Activated CD8-positive, alpha-beta memory T cell treated with anti-CD3 and anti-CD28 coated beads, Interleukin-2, amount 50 U/mL, for 1 hour (primary cell): ENCODE measurements around the gene WASF3.
"Not testable (repeated sequence)": the region's sequence is repeated elsewhere in the genome, so short reads cannot be mapped to it uniquely, and the experiment has no call there.

ENCODE experiments used
- DNase-seq: peaks from one replicate; pipeline ENCODE4 v3.0.0-alpha.2; 2020; ENCODE audit errors: extremely low read depth

The WASF3 gene

DNA sequence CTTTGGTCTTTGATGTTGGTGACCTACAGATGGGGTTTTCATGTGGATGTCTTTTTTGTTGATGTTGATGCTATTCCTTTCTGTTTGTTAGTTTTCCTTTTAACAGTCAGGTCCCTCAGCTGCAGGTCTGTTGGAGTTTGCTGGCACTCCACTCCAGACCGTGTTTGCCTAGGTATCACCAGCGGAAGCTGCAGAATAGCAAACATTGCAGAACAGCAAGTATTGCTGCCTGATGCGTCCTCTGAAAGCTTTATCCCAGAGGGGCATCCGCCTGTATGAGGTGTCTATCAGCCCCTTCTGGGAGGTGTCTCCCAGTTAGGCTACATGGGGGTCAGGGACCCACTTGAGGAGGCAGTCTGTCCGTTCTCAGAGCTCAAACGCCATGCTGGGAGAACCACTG lies 78.2 kb downstream of the WASF3 start:
- not testable (repeated sequence) for DNase-seq

DNA sequence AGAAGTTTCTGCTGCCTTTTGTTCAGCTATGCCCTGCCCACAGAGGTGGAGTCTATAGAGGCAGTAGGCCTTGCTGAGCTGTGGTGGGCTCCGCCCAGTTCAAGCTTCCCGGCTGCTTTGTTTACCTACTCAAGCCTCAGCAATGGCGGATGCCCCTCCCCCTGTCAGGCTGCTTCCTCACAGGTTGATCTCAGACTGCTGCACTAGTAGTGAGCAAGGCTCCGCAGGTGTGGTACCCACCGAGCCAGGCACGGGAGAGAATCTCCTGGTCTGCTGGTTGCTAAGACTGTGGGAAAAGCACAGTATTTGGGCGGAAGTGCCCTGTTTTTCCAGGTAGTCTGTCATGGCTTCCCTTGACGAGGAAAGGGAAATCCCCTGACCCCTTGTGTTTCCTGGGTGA lies 78.6 kb downstream of the WASF3 start:
- not testable (repeated sequence) for DNase-seq

DNA sequence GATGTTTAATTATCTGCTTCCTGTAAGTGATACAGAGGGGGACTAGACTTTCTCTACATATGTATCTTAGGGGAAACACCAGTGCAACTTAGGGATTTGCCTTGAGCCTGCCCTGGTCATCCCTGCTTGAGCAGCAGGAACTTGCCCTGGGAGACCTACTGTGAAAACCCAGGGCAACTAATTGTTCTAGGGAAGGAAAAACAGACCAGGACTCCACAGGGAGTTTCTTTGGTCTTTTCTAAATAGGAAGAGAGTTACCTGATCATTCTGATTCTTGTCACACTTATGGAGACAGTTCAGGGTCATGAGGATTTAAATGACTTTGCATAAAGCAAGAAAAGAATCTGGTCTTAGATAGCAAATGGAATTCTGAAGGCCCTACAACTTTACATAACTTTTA lies 89.1 kb downstream of the WASF3 start:
- no peak for DNase-seq

DNA sequence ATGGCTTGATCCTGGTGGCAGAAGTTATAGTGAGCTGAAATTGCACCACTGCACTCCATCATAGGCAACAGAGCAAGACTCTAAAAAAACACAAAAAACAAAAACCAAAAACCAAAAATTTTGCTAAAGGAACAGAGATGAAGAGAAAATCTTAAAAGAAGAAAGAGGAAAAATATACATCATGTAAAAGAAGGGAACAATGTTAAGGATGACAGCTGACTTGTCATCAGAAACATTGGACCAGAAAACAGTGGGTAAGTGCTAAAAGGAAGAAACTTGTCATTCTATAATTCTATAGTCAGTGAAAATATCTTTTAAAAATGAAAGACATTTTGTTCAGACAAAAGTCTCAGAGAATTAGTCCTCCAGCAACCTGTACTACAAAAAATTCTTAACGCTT lies 93.8 kb downstream of the WASF3 start:
- no peak for DNase-seq

DNA sequence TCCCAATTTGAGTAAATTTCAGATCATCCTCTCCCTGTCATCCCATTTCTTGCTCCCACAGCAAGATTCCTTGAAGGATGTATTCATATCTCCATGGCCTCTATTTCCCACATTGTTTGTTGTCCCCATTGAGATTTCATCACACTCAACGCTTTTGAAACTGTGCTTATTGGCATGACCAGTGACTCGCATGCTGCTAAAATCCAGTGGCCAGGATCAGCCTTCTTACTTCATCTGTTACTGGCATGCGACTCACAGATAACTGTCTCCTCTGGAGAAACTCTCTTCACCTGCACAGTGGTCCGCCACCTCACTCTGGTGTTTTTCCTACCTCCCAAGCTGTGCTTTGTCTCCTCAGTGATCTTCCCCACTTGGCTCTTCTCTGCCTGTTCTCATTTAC lies 95.8 kb downstream of the WASF3 start:
- DNase-seq, result no peak

DNA sequence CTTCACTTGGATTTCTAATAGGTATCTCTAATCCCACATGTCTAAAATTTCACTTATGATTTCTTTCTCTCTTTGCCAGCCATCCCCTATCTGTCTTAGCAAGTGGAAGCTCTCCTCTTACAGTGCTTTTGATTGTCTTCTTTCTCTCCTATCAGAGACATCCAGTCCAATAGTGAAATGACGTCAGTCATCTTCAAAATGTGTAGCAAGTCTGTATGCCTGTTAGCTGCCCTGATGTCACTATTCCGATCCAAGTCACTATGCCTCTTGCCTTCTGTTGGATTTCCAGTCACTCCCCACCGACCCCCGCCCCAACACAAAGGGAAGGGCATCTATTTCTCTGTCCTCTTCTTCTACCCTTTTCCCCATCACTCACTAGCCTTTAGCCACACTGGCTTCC lies 96.4 kb downstream of the WASF3 start:
- DNase-seq, result no peak

DNA sequence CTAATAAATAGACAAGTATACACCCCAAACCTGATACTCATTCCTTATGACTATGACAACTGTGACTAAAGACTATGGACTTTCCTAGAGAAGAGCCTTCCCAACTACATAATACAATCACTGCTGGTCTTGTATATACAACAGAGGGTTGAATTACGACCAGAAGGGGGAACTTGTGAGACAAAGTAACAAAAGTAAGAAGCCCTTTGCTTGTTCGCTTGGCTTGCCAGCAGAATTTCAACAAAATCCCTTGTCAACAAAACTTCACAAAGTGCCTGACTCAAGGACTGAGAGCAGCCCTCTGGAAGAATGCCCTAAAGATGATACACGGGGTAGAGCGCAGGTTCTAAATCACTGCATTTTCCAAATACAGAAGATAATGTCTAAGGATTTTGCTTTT lies 99.4 kb downstream of the WASF3 start:
- DNase-seq, result no peak

DNA sequence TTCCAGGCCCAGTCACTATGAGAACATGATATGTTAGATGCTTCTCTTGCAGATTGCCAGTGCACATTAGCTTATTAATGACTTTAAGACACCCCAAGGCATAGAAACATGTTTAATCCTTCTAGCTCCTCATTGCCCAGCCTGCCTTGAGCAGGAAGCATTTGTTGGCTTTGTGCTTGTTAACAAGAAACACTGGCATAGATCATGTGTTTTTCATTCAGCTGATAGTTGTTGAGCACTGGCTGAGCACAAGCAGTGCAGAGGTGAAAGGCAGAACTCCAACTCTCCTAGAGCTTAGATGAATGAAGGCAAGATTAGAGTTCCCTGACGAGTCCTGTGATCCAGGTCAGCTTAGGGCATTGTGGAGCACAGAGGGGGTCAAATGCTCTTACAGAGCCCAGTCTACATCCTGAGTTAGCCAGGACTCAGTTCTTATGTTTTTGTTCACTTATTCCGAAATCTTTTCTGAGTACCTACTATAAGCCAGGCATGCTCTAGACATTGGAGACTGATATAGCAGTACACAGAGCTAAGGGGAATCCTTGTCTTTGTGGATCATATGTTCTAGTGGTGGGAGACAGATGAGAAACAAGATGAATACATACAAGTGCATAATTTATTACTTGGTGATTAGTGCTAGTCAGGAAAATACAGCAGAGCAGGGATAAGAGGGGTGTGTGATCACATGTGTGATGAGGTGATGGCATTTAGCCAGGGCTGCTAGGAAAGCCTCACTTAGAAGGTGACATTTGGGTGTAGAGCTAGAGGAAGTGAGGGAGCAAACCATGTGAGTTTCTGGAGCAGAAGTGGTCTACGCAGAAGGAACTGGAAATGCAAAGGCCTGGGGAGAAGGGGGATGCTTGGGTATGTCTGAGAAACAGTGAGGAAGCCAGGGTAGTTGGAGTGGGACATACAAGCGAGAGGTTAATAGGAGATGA lies 101.2 kb downstream of the WASF3 start:
- no peak for DNase-seq

DNA sequence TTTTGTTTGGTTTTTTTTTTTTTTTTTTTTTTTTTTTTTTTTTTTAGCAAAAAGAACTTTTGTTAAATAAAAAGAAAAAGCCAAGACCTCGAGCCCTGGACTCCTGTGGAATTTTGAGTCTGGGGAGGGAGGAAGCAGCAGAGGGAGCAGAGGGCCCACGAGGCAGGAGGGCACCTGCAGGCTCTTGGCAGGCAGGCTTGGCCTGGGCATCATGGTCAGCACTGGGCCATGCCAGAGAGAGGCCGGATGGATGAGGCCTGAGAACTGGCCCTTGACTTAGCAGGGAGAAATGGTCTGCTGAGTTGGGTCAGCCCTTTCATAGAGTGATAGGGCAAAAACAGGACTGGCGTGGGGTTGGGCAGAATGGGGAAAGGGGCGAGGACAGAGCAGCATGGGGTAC lies 102.7 kb downstream of the WASF3 start:
- DNase-seq, result no peak

DNA sequence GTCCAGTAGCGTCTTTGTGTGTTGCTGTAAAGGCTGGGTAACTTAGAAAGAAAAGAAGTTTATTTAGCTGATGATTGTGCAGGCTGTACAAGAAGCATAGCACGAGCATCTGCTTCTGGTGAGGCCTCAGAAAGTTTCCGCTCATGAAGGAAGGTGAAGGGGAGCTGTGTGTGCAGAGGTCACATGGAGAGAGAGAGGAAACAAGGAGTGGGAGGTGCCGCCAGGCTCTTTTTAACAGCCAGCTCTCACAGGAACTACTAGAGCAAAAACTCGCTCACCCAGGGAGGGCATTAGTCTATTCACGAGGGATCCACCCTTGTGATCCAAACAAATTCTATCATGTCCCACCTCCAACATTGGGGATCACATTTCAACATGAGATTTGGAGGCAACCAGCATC lies 103.3 kb downstream of the WASF3 start:
- DNase-seq, result no peak

DNA sequence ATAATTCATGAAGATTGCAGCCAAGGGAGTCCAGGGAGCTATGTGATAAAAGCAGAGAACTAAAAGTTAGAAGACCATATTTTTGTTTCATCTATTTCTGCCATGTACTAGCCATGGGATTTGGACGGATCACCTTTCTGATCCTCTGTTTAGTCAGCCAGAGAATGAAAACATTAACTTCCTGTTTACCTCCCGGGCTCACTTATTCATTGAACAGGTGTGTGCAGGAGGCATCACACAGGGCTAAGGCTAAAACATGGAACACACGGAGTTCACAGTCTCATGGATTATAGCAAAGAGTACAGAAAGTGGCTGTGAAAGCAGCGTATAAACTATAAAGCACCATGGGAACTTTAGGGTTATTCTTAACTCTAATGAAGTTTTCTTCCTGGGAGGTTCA lies 106.3 kb downstream of the WASF3 start:
- no peak for DNase-seq

DNA sequence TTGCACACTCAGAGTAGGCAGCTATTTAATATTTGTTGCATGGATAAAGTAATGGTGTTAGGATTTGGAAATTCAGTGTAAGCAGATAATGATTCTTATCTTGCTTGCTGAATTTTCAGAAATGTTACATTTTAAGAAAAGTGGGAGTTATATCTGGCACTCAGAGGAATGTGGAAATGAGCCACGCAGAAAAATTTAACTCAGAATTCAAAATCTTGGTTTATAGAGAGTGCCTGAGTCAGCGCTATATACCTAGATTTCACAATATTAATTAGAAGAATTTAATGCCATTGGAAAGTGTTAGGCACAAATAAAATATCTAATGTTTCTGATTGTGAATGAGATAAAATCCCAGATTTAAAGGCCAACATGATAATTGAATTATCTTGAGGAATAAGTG lies 106.8 kb downstream of the WASF3 start:
- no peak for DNase-seq

DNA sequence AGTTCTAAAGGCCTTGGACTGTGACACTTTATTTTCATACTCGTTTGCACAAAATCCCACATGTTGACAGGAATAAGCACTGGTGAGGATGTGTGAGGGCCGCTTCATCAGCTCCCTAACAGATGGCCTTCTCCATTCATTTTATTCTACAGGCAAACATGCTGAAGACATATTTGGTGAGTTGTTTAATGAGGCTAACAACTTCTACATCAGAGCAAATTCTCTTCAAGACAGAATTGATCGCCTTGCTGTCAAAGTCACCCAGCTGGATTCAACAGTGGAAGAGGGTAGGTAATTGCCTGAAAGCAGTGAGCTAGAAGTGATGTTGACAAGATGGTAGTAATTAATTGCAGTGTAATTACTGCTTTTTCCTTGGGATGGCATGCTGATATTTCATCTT lies 107.4 kb downstream of the WASF3 start:
- DNase-seq, result no peak

DNA sequence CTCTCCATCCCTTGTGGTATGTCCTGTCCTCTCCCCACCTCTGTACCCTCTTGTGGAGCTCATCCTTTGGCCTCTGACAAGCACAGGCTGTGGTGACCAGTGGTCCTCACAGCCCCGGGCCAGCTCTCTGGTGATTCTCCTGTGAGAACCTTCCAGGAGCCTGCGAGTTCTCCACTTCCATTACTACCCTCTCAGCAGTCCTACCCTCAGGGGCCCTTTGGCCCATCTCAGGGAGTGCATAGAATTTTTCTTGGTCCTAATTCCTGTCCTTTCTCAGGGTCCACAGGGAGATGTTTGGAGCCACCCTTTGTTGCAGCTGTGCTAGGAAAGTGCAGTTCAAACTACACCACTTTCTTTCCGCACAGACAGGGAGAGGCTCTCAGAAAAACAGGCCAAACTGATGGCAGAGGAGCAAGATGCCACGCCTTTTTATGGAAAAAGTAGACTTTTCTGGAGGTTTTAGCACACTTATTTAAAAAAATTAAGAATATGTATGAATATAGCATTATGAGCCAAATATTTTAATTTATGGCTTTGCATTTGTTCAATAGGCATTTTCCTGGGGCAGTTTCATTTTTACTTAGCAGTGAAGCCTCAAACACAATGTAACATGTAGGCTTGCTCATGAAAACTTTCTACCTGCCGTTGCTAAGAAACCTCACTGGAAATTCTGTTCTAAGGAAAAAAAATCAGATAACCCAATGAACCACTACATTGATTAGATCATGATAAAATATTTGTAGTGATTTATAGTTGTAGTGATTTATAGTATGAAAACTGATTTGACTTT lies 111.1 kb downstream of the WASF3 start:
- no peak for DNase-seq

DNA sequence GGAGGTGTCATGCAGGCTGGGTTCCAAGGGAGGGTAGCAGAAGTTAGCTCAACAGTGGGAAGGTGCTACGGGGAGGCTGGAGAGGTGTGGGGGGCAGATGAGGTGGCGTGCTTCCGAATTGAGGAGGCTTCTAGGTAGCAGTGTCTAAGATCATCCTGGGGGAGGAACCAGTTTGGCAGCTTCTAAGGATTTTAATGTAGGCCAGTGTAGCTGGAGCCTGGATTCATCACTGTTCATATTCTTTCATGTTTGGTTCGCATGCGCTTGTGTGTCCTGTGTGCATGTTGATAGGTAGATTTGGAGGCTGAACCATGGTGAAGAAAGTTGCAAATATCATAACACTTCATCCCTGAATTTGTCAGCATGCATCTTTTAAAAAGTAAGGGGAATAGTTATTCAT lies 116.4 kb downstream of the WASF3 start:
- no peak for DNase-seq

DNA sequence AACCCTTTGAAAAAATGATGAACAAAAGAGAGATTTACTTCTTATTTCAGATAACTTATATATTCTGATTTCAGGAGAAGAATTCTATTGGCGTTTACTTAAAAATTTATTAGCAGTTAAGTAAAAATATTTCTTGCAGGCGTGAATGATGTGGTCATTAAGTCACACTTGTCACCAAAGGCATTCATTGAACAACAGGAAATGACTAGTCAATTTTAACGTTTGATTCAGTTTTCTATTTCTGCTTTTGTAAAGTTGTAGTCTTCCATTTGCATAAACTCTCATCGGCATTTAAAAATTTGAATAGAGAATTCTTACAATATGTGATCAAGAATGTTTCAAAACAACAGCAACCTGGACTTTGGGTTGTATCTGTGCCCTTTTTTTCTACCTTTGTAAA lies 119.7 kb downstream of the WASF3 start:
- no peak for DNase-seq

DNA sequence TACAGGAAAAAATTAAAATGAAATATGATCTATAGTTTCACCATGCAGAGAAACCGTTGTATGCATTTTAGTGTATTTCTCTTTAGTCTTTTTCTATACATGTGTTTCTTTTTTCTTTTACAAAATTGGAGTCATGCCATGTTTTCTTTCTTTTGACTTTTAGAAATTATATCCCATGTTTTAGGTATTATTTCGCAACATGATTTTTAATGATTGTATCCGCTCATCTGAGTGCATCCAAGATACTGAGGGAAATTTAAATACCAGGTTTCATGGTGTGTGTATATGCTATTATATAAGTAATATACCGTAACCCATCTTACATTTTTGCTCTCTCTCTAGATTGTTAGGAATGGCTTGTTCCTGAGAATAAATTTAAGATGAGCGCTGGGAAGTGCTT lies 120.8 kb downstream of the WASF3 start:
- DNase-seq, result no peak

DNA sequence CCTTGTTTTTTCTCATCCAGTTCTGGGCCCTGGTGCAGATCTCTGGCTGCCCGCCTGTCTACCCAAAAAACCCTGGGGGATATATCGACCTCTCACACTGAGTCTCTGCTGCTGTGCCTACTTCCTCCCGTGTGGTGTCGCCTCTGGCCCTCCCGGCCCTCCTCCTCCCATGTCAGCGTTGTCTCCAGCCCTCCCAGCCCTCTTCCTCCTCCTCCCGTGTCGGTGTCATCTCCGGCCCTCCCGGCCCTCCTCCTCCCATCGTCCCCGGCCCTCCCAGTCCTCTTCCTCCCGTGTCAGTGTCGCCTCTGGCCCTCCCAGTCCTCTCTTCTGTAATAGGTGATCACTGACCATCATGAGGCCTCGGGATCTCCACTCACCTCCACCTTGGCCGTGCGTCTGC lies 121.3 kb downstream of the WASF3 start:
- no peak for DNase-seq

DNA sequence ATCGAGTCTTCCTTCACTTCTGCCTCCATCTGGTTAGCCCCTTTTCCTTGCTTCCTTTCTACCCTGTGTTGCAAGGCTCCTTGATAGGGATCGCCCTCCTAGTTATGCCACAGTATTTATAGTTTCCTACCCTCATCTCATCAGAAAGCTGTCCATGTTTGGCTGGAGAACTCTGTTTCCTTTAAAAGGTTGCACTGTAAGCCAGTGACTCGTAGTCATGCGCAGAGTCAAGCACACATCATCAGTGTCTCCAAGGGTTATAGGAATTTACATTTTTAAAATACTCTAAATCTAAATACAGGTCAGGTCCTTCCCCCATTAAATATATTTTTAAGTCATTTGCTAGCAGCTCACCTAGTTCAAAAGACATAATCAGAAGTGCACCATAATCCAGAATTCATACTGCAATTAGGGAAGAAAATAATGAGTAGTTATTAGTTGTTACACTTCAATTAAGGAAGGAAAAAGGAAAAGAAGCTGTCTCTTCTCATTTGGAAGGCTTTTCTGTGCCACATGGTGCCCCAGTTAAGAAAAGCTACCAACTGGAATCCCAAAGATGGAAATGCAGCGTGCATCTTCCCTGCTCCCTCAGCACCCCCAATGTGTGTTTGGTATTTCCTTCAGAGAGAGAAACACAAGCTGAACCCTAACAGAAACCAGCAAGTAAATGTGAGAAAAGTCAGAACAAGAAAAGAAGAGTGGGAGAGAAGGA lies 122.1 kb downstream of the WASF3 start:
- DNase-seq, result no peak

DNA sequence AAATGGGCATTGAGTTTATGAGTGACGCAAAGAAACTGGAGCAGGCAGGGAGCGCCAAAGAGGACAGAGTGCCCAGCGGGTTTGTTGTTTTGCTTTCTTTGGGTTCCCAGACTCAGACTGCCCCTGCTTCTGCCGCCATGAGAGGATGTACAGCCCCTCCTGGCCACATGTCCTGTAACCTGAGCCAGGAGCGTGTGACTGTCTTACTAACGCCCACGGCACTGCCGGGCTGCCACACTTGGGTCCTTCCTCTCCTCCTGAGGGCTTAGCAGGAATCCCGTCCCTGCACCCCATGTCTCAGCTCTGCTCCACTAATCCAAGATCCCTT lies 122.6 kb downstream of the WASF3 start:
- no peak for DNase-seq

DNA sequence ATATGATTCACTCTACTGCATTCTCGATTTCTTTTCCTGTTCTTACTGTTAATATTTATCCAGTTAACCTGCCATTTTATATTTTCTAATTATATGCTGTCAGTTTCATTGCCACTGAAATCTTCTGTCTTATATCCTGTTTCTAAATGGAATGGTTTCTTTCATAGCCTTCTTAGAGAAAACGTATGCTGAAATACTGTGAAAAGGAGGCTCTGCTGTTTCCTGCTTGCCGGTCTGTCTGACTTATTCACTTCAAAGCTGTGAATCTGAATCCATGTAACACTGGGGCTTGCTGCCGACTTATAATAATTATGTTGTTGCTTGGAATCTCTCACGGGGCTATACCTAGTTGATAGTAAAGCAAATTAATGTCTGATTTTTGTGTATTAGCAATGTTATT lies 123.1 kb downstream of the WASF3 start:
- no peak for DNase-seq

DNA sequence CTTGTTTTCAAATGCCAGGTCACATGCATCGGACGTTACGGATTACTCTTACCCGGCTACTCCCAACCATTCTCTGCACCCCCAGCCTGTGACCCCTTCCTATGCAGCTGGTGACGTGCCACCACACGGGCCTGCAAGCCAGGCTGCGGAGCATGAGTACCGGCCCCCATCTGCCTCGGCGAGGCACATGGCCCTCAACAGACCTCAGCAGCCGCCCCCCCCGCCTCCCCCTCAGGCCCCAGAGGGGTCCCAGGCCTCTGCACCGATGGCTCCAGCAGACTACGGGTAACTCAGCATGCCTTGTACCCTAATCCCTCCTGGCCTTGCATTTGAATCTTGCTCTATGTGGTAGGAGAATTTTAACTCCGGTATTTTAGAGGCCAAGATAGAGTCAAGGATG lies 123.6 kb downstream of the WASF3 start:
- DNase-seq, result no peak

DNA sequence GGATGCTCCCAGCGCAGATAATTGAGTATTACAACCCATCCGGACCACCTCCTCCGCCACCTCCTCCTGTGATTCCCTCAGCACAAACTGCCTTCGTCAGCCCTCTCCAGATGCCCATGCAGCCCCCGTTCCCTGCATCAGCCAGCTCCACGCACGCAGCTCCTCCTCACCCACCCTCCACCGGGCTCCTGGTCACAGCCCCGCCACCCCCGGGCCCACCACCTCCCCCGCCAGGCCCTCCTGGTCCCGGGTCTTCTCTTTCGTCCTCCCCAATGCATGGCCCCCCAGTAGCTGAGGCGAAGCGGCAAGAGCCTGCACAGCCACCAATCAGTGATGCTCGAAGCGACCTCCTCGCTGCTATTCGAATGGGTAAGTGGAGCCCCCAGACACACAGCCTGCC lies 125.1 kb downstream of the WASF3 start:
- no peak for DNase-seq
